HepG2 (cell line): ENCODE measurements around the gene EPG5. TPM values are rescaled to one million over a fixed set of nuclear protein-coding genes. Genes with fewer than 3 reads are reported as not detected.

Experiments
- ATAC-seq: fragments of 200-7000 bp; cut with Tn5 transposase; 3 replicates; pipeline ENCODE4 v1.9.1; 2020; ENCODE audit warnings: mild to moderate bottlenecking, moderate library complexity
- BruUV-seq: library from RNA; stranded (reverse); fragments of 400-500 nt; replicated peaks from 2 replicates; lab custom pipeline; 2021; lab: Mats Ljungman, UMichigan
- CTCF ChIA-PET: fragments of 300-600 bp; formaldehyde crosslinking; extraction: SDS; loops from one replicate; lab custom pipeline; 2021; ENCODE audit warnings: low total read pairs, inconsistent platforms, low intra/inter-chr PET ratio; lab: Yijun Ruan, JAX
- POLR2A ChIA-PET: fragments of 350-600 bp; sonication (Branson Sonifier 250); formaldehyde crosslinking; loops from one replicate; lab custom pipeline; 2020; ENCODE audit warnings: antibody characterized with exemption, inconsistent platforms; lab: Yijun Ruan, JAX
- DNase-seq: peaks from one replicate; pipeline ENCODE4 v3.0.0-alpha.2; 2015; ENCODE audit warnings: low spot score
- FAIRE-seq: peaks from 3 replicates; lab custom pipeline; 2011; peaks lifted over from hg19 to GRCh38; lab: Jason Lieb, UNC
- H2AFZ ChIP-seq: one replicate; pipeline ENCODE4 v1.6.1; 2011; ENCODE audit warnings: low read length, inconsistent platforms
- H3K27ac ChIP-seq: fragments of 300-600 bp; 3 replicates; pipeline ENCODE4 v1.8.0; 2011; ENCODE audit warnings: mixed run types, mild to moderate bottlenecking, mixed read lengths, low read length, inconsistent platforms; ENCODE audit not compliant: insufficient read depth; ENCODE audit errors: extremely low read length
- H3K27me3 ChIP-seq, 2 experiments: fragments of 200-600 bp in 1 of 2; 2 replicates in 1 of 2; 3 replicates in 1 of 2; pipeline versions ENCODE4 v1.6.0 to v1.8.0; 2011; ENCODE audit warnings: low read length in 2 of 2, mild to moderate bottlenecking in 2 of 2, moderate library complexity in 2 of 2, inconsistent platforms in 1 of 2; ENCODE audit not compliant: insufficient read depth in 2 of 2, control insufficient read depth in 1 of 2
- H3K36me3 ChIP-seq, 2 experiments: fragments of 200-600 bp in 1 of 2; replicated peaks in 1 of 2; 2 replicates in 1 of 2; 3 replicates in 1 of 2; pipeline versions ENCODE4 v1.5.1 to v1.8.0; 2011; ENCODE audit warnings: low read length in 2 of 2, inconsistent platforms in 1 of 2; ENCODE audit not compliant: insufficient read depth in 2 of 2, control insufficient read depth in 1 of 2
- H3K4me1 ChIP-seq: 2 replicates; pipeline ENCODE4 v1.5.1; 2012; ENCODE audit warnings: low read length, inconsistent platforms; ENCODE audit not compliant: insufficient read depth
- H3K4me2 ChIP-seq: 2 replicates; pipeline ENCODE4 v1.6.0; 2011; ENCODE audit warnings: low read depth, low read length, inconsistent platforms
- H3K4me3 ChIP-seq, 3 experiments: fragments of 200-600 bp in 1 of 3; sonication (generic), shearing (Covaris generic) in 1 of 3; replicated peaks in 1 of 3; 2 replicates each; pipeline ENCODE4 v1.5.1; 2011 to 2016; ENCODE audit warnings: low read length in 3 of 3, inconsistent platforms in 2 of 3, low read depth in 2 of 3, mild to moderate bottlenecking in 2 of 3, control low read depth in 1 of 3, mixed read lengths in 1 of 3; ENCODE audit not compliant: insufficient read depth in 1 of 3
- H3K79me2 ChIP-seq: one replicate; pipeline ENCODE4 v1.6.1; 2011; ENCODE audit warnings: low read length, inconsistent platforms; ENCODE audit not compliant: insufficient read depth
- H3K9ac ChIP-seq: 2 replicates; pipeline ENCODE4 v1.6.0; 2011; ENCODE audit warnings: mild to moderate bottlenecking, low read depth, low read length, inconsistent platforms; ENCODE audit not compliant: insufficient read depth
- H3K9me3 ChIP-seq: 2 replicates; pipeline ENCODE4 v1.5.1; 2012; ENCODE audit warnings: mild to moderate bottlenecking, low read length
- H4K20me1 ChIP-seq: 2 replicates; pipeline ENCODE4 v1.6.0; 2011; ENCODE audit warnings: inconsistent platforms, mild to moderate bottlenecking, low read length, moderate library complexity; ENCODE audit not compliant: insufficient read depth
- ATF7-NPFF ChIP-seq: sonication (generic); formaldehyde crosslinking; IDR thresholded peaks from 2 replicates; pipeline ENCODE4 v1.8.1; 2023; ENCODE audit warnings: mild to moderate bottlenecking, low read depth, missing genetic modification reagents, moderate library complexity
- CHCHD3 ChIP-seq: sonication (generic); formaldehyde crosslinking; IDR thresholded peaks from 2 replicates; pipeline ENCODE4 v1.8.0; 2022; ENCODE audit warnings: mild to moderate bottlenecking, missing genetic modification reagents, moderate library complexity
- FOXC1 ChIP-seq: sonication (generic); formaldehyde crosslinking; IDR thresholded peaks from 2 replicates; pipeline ENCODE4 v1.8.0; 2022; ENCODE audit warnings: mild to moderate bottlenecking, missing genetic modification reagents, borderline replicate concordance
- ISX ChIP-seq: sonication (generic); formaldehyde crosslinking; conservative IDR thresholded peaks from 2 replicates; pipeline ENCODE4 v1.5.0; 2020; ENCODE audit warnings: missing genetic modification reagents
- KLF13 ChIP-seq: sonication (generic); formaldehyde crosslinking; IDR thresholded peaks from 2 replicates; pipeline ENCODE4 v1.4.0; 2020; ENCODE audit warnings: mild to moderate bottlenecking, missing genetic modification reagents
- NCOA2 ChIP-seq: sonication (generic); formaldehyde crosslinking; IDR thresholded peaks from 2 replicates; pipeline ENCODE4 v1.8.0; 2022; ENCODE audit warnings: inconsistent platforms
- NFYB ChIP-seq: sonication (generic); formaldehyde crosslinking; IDR thresholded peaks from 2 replicates; pipeline ENCODE4 v1.4.0; 2020; ENCODE audit warnings: missing genetic modification reagents
- RFX1 ChIP-seq: fragments of 450-650 bp; IDR thresholded peaks from 2 replicates; pipeline ENCODE4 v1.6.1; 2017
- WIZ ChIP-seq: sonication (generic); formaldehyde crosslinking; IDR thresholded peaks from 2 replicates; pipeline ENCODE4 v1.5.1; 2020; ENCODE audit warnings: mild to moderate bottlenecking, missing genetic modification reagents
- XBP1 ChIP-seq: sonication (generic); formaldehyde crosslinking; IDR thresholded peaks from 2 replicates; pipeline ENCODE4 v1.5.0; 2020; ENCODE audit warnings: missing genetic modification reagents
- ZNF121 ChIP-seq: sonication (generic); formaldehyde crosslinking; IDR thresholded peaks from 2 replicates; pipeline ENCODE4 v1.5.0; 2020; ENCODE audit warnings: mild to moderate bottlenecking, missing genetic modification reagents
- ZNF317 ChIP-seq: sonication (generic); formaldehyde crosslinking; IDR thresholded peaks from 2 replicates; pipeline ENCODE4 v1.5.0; 2020; ENCODE audit warnings: mild to moderate bottlenecking, missing genetic modification reagents
- ZNF460 ChIP-seq: sonication (generic); formaldehyde crosslinking; IDR thresholded peaks from 2 replicates; pipeline ENCODE4 v1.5.1; 2020; ENCODE audit warnings: missing genetic modification reagents, mild to moderate bottlenecking, borderline replicate concordance
- ZNF510 ChIP-seq: sonication (generic); formaldehyde crosslinking; IDR thresholded peaks from 2 replicates; pipeline ENCODE4 v1.4.0; 2020; ENCODE audit warnings: low read depth, mild to moderate bottlenecking, missing genetic modification reagents
- ZNF589 ChIP-seq: sonication (generic); formaldehyde crosslinking; conservative IDR thresholded peaks from 2 replicates; pipeline ENCODE4 v1.8.0; 2022; ENCODE audit warnings: mild to moderate bottlenecking, moderate library complexity, missing genetic modification reagents
- ZNF652 ChIP-seq: IDR thresholded peaks from 2 replicates; pipeline ENCODE4 v1.6.1; 2016; ENCODE audit warnings: low read depth, borderline replicate concordance
- WGBS: methylation state at CpG from one replicate; pipeline ENCODE4 v1.1.6; 2017; ENCODE audit warnings: low lambda C conversion rate; 5-methylcytosine and 5-hydroxymethylcytosine counted together
- in situ Hi-C: cut with HindIII; loops from 2 replicates; pipeline ENCODE4 v1.10.0; 2017; ENCODE audit warnings: low pct_unique_long_range_greater_than_20kb; ENCODE audit not compliant: extremely low pct_ligation_motif_present
- intact Hi-C: fragments of 100-400 bp; cut with micrococcal nuclease; formaldehyde crosslinking; loops from one replicate; pipeline ENCODE4 v1.10.0; 2022; ENCODE audit not compliant: unreplicated experiment
- polyA plus RNA-seq, 8 experiments: library from polyadenylated mRNA; depleted of rRNA in 3 of 8; stranded (reverse) in 7 of 8; unstranded in 1 of 8; fragments of >200 nt; fragmentation: Illumina TruSeq in 4 of 8; extraction: Trizol in 4 of 8; gene quantifications; 2 replicates each; pipeline versions ENCODE4 v1.2.1 to v1.2.3, GENCODE V29; 2011 to 2016; ENCODE audit warnings: low read depth in 4 of 8, missing spikeins in 1 of 8, mixed read lengths in 1 of 8; ENCODE audit not compliant: insufficient read depth in 1 of 8
- total RNA-seq, 5 experiments: library from RNA; depleted of rRNA; stranded (reverse); fragments of >200 nt; fragmentation: Illumina TruSeq; extraction: Trizol; gene quantifications; 2 replicates each; pipeline ENCODE4 v1.2.3, GENCODE V29; 2016; ENCODE audit warnings: low read depth in 1 of 5
- TF ChIP-seq, protein P1 (sequence below): sonication (generic); formaldehyde crosslinking; IDR thresholded peaks from 2 replicates; pipeline ENCODE4 v1.5.0; 2020; ENCODE audit warnings: mild to moderate bottlenecking, low read depth, missing genetic modification reagents, borderline replicate concordance
- TF ChIP-seq, protein P2 (sequence below): sonication (generic); formaldehyde crosslinking; IDR thresholded peaks from 2 replicates; pipeline ENCODE4 v1.8.0; 2022; ENCODE audit warnings: mild to moderate bottlenecking, missing genetic modification reagents
- TF ChIP-seq, protein P3 (sequence below): sonication (generic); formaldehyde crosslinking; IDR thresholded peaks from 2 replicates; pipeline ENCODE4 v1.5.0; 2020; ENCODE audit warnings: missing genetic modification reagents
- TF ChIP-seq, protein P4 (sequence below): sonication (generic); formaldehyde crosslinking; IDR thresholded peaks from 2 replicates; pipeline ENCODE4 v1.4.0; 2020; ENCODE audit warnings: missing genetic modification reagents, mild to moderate bottlenecking, borderline replicate concordance

EPG5 gene
- total and polyA plus RNA-seq, 2 of the 13 experiments (the other 11 are each of a cell fraction or from before 2014, with no cell fraction given): 6.7 to 9.3 TPM

DNA sequence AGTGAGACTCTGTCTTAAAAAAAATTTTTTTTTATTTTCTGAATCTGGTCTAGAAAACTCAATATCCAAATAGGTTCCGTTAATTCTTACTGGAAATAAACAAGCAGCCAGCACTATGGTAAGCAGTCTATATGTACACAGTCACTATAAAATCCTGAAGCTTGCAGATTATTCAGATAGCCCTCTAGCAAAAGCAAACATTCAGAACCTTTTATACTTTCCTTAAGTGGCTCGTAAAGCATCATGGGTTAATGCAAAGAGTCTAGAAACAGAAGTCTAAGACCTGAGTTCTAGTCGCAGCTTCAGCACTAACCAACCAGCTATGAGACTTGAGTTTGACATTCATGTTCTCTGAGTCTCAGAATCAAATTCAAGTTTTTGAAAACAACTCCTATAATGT, 89.7 kb downstream of the EPG5 start:
- FAIRE-seq (no peak), ATAC-seq (no peak), DNase-seq (no peak)
- POLR2A ChIA-PET: no interaction called here
- in situ Hi-C loops (no loop called here), intact Hi-C loops (no loop called here)
- no peak overlapping the region for H3K4me2 ChIP-seq
- H3K27ac ChIP-seq: no peak overlapping the region
- CTCF ChIA-PET: no interaction called here
- H3K9ac ChIP-seq: no peak overlapping the region
- H2AFZ ChIP-seq: no peak overlapping the region
- peaks cover 5 to 45% of the 10 kb centered on the region in 2 experiments; a peak in 4 of 5 replicates for H3K36me3 ChIP-seq
- no TSS peak for BruUV-seq
- H3K4me3 ChIP-seq: no peak overlapping the region
- no peaks in the 10 kb centered on the region for H3K9me3 ChIP-seq
- H4K20me1 ChIP-seq: no peaks in the 10 kb centered on the region
- 92% methylated on average over 3 of the region's 3 CpGs for WGBS
- no peaks in the 10 kb centered on the region for H3K4me1 ChIP-seq
- H3K79me2 ChIP-seq: no peaks in the 10 kb centered on the region
- no peak for TF ChIP-seq XBP1 (CRISPR knock-in tag)
- no peak for TF ChIP-seq WIZ (CRISPR knock-in tag)
- TF ChIP-seq, protein P1, sequence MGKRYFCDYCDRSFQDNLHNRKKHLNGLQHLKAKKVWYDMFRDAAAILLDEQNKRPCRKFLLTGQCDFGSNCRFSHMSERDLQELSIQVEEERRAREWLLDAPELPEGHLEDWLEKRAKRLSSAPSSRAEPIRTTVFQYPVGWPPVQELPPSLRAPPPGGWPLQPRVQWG (CRISPR knock-in tag): no peak
- TF ChIP-seq, protein P2, sequence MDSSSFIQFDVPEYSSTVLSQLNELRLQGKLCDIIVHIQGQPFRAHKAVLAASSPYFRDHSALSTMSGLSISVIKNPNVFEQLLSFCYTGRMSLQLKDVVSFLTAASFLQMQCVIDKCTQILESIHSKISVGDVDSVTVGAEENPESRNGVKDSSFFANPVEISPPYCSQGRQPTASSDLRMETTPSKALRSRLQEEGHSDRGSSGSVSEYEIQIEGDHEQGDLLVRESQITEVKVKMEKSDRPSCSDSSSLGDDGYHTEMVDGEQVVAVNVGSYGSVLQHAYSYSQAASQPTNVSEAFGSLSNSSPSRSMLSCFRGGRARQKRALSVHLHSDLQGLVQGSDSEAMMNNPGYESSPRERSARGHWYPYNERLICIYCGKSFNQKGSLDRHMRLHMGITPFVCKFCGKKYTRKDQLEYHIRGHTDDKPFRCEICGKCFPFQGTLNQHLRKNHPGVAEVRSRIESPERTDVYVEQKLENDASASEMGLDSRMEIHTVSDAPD (CRISPR knock-in tag): no peak
- TF ChIP-seq CHCHD3 (CRISPR knock-in tag): no peak
- no peak for TF ChIP-seq NFYB (CRISPR knock-in tag)
- TF ChIP-seq ZNF510 (CRISPR knock-in tag): no peak
- TF ChIP-seq ZNF460 (CRISPR knock-in tag): no peak
- TF ChIP-seq, protein P3, sequence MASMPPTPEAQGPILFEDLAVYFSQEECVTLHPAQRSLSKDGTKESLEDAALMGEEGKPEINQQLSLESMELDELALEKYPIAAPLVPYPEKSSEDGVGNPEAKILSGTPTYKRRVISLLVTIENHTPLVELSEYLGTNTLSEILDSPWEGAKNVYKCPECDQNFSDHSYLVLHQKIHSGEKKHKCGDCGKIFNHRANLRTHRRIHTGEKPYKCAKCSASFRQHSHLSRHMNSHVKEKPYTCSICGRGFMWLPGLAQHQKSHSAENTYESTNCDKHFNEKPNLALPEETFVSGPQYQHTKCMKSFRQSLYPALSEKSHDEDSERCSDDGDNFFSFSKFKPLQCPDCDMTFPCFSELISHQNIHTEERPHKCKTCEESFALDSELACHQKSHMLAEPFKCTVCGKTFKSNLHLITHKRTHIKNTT (CRISPR knock-in tag): no peak
- TF ChIP-seq FOXC1 (CRISPR knock-in tag): no peak
- TF ChIP-seq, protein P4, sequence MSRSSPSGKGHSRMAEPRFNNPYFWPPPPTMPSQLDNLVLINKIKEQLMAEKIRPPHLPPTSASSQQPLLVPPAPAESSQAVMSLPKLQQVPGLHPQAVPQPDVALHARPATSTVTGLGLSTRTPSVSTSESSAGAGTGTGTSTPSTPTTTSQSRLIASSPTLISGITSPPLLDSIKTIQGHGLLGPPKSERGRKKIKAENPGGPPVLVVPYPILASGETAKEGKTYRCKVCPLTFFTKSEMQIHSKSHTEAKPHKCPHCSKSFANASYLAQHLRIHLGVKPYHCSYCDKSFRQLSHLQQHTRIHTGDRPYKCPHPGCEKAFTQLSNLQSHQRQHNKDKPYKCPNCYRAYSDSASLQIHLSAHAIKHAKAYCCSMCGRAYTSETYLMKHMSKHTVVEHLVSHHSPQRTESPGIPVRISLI (CRISPR knock-in tag): no peak
- no peak for TF ChIP-seq ISX (CRISPR knock-in tag)
- TF ChIP-seq RFX1: no peak
- no peak for TF ChIP-seq ATF7-NPFF
- no peak for TF ChIP-seq ZNF589 (CRISPR knock-in tag)
- TF ChIP-seq KLF13: no peak
- no peak for TF ChIP-seq ZNF121 (CRISPR knock-in tag)
- TF ChIP-seq NCOA2 (CRISPR knock-in tag): no peak
- TF ChIP-seq ZNF652 (CRISPR knock-in tag): no peak
- no peak for TF ChIP-seq ZNF317 (CRISPR knock-in tag)
- no peaks in the 10 kb centered on the region for H3K27me3 ChIP-seq
